HepG2 (cell line): Measurements from ENCODE around the gene KRTCAP2. TPM values are rescaled to one million over a fixed set of nuclear protein-coding genes. Genes with fewer than 3 reads are reported as not detected.

Source experiments
- ATAC-seq: fragments of 200-7000 bp; cut with Tn5 transposase; 3 replicates; pipeline ENCODE4 v1.9.1; 2020; ENCODE audit warnings: mild to moderate bottlenecking, moderate library complexity
- BruUV-seq: library from RNA; stranded (reverse); fragments of 400-500 nt; replicated peaks from 2 replicates; lab custom pipeline; 2021; lab: Mats Ljungman, UMichigan
- CTCF ChIA-PET: fragments of 300-600 bp; formaldehyde crosslinking; extraction: SDS; loops from one replicate; lab custom pipeline; 2021; ENCODE audit warnings: low total read pairs, inconsistent platforms, low intra/inter-chr PET ratio; lab: Yijun Ruan, JAX
- POLR2A ChIA-PET: fragments of 350-600 bp; sonication (Branson Sonifier 250); formaldehyde crosslinking; loops from one replicate; lab custom pipeline; 2020; ENCODE audit warnings: antibody characterized with exemption, inconsistent platforms; lab: Yijun Ruan, JAX
- DNase-seq: peaks from one replicate; pipeline ENCODE4 v3.0.0-alpha.2; 2015; ENCODE audit warnings: low spot score
- FAIRE-seq: peaks from 3 replicates; lab custom pipeline; 2011; peaks lifted over from hg19 to GRCh38; lab: Jason Lieb, UNC
- H2AFZ ChIP-seq: one replicate; pipeline ENCODE4 v1.6.1; 2011; ENCODE audit warnings: low read length, inconsistent platforms
- H3K27ac ChIP-seq: fragments of 300-600 bp; 3 replicates; pipeline ENCODE4 v1.8.0; 2011; ENCODE audit warnings: mixed run types, mild to moderate bottlenecking, mixed read lengths, low read length, inconsistent platforms; ENCODE audit not compliant: insufficient read depth; ENCODE audit errors: extremely low read length
- H3K27me3 ChIP-seq, 2 experiments: fragments of 200-600 bp in 1 of 2; 2 replicates in 1 of 2; 3 replicates in 1 of 2; pipeline versions ENCODE4 v1.6.0 to v1.8.0; 2011; ENCODE audit warnings: low read length in 2 of 2, mild to moderate bottlenecking in 2 of 2, moderate library complexity in 2 of 2, inconsistent platforms in 1 of 2; ENCODE audit not compliant: insufficient read depth in 2 of 2, control insufficient read depth in 1 of 2
- H3K36me3 ChIP-seq, 2 experiments: fragments of 200-600 bp in 1 of 2; replicated peaks in 1 of 2; 2 replicates in 1 of 2; 3 replicates in 1 of 2; pipeline versions ENCODE4 v1.5.1 to v1.8.0; 2011; ENCODE audit warnings: low read length in 2 of 2, inconsistent platforms in 1 of 2; ENCODE audit not compliant: insufficient read depth in 2 of 2, control insufficient read depth in 1 of 2
- H3K4me1 ChIP-seq: 2 replicates; pipeline ENCODE4 v1.5.1; 2012; ENCODE audit warnings: low read length, inconsistent platforms; ENCODE audit not compliant: insufficient read depth
- H3K4me2 ChIP-seq: 2 replicates; pipeline ENCODE4 v1.6.0; 2011; ENCODE audit warnings: low read depth, low read length, inconsistent platforms
- H3K4me3 ChIP-seq, 3 experiments: fragments of 200-600 bp in 1 of 3; sonication (generic), shearing (Covaris generic) in 1 of 3; replicated peaks in 1 of 3; 2 replicates each; pipeline ENCODE4 v1.5.1; 2011 to 2016; ENCODE audit warnings: low read length in 3 of 3, inconsistent platforms in 2 of 3, low read depth in 2 of 3, mild to moderate bottlenecking in 2 of 3, control low read depth in 1 of 3, mixed read lengths in 1 of 3; ENCODE audit not compliant: insufficient read depth in 1 of 3
- H3K79me2 ChIP-seq: one replicate; pipeline ENCODE4 v1.6.1; 2011; ENCODE audit warnings: low read length, inconsistent platforms; ENCODE audit not compliant: insufficient read depth
- H3K9ac ChIP-seq: 2 replicates; pipeline ENCODE4 v1.6.0; 2011; ENCODE audit warnings: mild to moderate bottlenecking, low read depth, low read length, inconsistent platforms; ENCODE audit not compliant: insufficient read depth
- H3K9me3 ChIP-seq: 2 replicates; pipeline ENCODE4 v1.5.1; 2012; ENCODE audit warnings: mild to moderate bottlenecking, low read length
- H4K20me1 ChIP-seq: 2 replicates; pipeline ENCODE4 v1.6.0; 2011; ENCODE audit warnings: inconsistent platforms, mild to moderate bottlenecking, low read length, moderate library complexity; ENCODE audit not compliant: insufficient read depth
- KLF12 ChIP-seq: sonication (generic); formaldehyde crosslinking; IDR thresholded peaks from 2 replicates; pipeline ENCODE4 v1.4.0; 2020; ENCODE audit warnings: missing genetic modification reagents, borderline replicate concordance
- ZBED4 ChIP-seq: sonication (generic); formaldehyde crosslinking; IDR thresholded peaks from 2 replicates; pipeline ENCODE4 v1.4.0; 2020; ENCODE audit warnings: missing genetic modification reagents, borderline replicate concordance
- WGBS: methylation state at CpG from one replicate; pipeline ENCODE4 v1.1.6; 2017; ENCODE audit warnings: low lambda C conversion rate; 5-methylcytosine and 5-hydroxymethylcytosine counted together
- in situ Hi-C: cut with HindIII; loops from 2 replicates; pipeline ENCODE4 v1.10.0; 2017; ENCODE audit warnings: low pct_unique_long_range_greater_than_20kb; ENCODE audit not compliant: extremely low pct_ligation_motif_present
- intact Hi-C: fragments of 100-400 bp; cut with micrococcal nuclease; formaldehyde crosslinking; loops from one replicate; pipeline ENCODE4 v1.10.0; 2022; ENCODE audit not compliant: unreplicated experiment
- polyA plus RNA-seq, 8 experiments: library from polyadenylated mRNA; depleted of rRNA in 3 of 8; stranded (reverse) in 7 of 8; unstranded in 1 of 8; fragments of >200 nt; fragmentation: Illumina TruSeq in 4 of 8; extraction: Trizol in 4 of 8; gene quantifications; 2 replicates each; pipeline versions ENCODE4 v1.2.1 to v1.2.3, GENCODE V29; 2011 to 2016; ENCODE audit warnings: low read depth in 4 of 8, missing spikeins in 1 of 8, mixed read lengths in 1 of 8; ENCODE audit not compliant: insufficient read depth in 1 of 8
- total RNA-seq, 5 experiments: library from RNA; depleted of rRNA; stranded (reverse); fragments of >200 nt; fragmentation: Illumina TruSeq; extraction: Trizol; gene quantifications; 2 replicates each; pipeline ENCODE4 v1.2.3, GENCODE V29; 2016; ENCODE audit warnings: low read depth in 1 of 5
- TF ChIP-seq, protein P1 (sequence below): sonication (generic); formaldehyde crosslinking; IDR thresholded peaks from 2 replicates; pipeline ENCODE4 v1.5.1; 2020; ENCODE audit warnings: mild to moderate bottlenecking, moderate library complexity, missing genetic modification reagents

The KRTCAP2 gene
- total and polyA plus RNA-seq, 2 of the 13 experiments (the other 11 are each of a cell fraction or from before 2014, with no cell fraction given), result 77.3 to 79.4 TPM

- TF ChIP-seq ZBED4 (CRISPR knock-in tag), result no peak
Measured at GRCh38 chr1:155205969-155206593, 33.0 kb upstream of the KRTCAP2 start (continued).

- FAIRE-seq (no peak), ATAC-seq (no peak), DNase-seq (no peak)
- intact Hi-C loops (loop anchor here (5.0 to 10.0 kb wide), 2 partner anchors 100 to 117 kb away; partner anchors contain the start of genes FDPS, PKLR and RUSC1), in situ Hi-C loops (loop anchor here (10.0 kb wide), 1 partner anchor 390 kb away; no protein-coding TSS in a partner anchor)
- Histone ChIP-seq H4K20me1 (no peaks in the 10 kb centered on the region), H3K79me2 (peaks cover 9% of the 10 kb centered on the region), H3K4me1 (peaks cover 22% of the 10 kb centered on the region), H3K36me3 (no peaks in the 10 kb centered on the region), H3K27ac (no peak overlapping the region), H3K9me3 (no peaks in the 10 kb centered on the region), H3K9ac (no peak overlapping the region), H3K27me3 (peaks cover 0 to 37% of the 10 kb centered on the region in 2 experiments; a peak in 4 of 5 replicates), H3K4me3 (no peak overlapping the region), H2AFZ (no peak overlapping the region), H3K4me2 (no peak overlapping the region)
- TF ChIP-seq, protein P1, sequence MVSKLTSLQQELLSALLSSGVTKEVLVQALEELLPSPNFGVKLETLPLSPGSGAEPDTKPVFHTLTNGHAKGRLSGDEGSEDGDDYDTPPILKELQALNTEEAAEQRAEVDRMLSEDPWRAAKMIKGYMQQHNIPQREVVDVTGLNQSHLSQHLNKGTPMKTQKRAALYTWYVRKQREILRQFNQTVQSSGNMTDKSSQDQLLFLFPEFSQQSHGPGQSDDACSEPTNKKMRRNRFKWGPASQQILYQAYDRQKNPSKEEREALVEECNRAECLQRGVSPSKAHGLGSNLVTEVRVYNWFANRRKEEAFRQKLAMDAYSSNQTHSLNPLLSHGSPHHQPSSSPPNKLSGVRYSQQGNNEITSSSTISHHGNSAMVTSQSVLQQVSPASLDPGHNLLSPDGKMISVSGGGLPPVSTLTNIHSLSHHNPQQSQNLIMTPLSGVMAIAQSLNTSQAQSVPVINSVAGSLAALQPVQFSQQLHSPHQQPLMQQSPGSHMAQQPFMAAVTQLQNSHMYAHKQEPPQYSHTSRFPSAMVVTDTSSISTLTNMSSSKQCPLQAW (CRISPR knock-in tag), result 0 out of 2 replicates have a peak, but pooled peaks have one; percentile 17
- TF ChIP-seq KLF12 (CRISPR knock-in tag), result no peak
- ChIA-PET CTCF (no interaction called here), POLR2A (no interaction called here)
- BruUV-seq, result no TSS peak
- 15% methylated on average over 5 of the region's 14 CpGs for WGBS
Measured at GRCh38 chr1:155205035-155205434, 31.9 kb upstream of the KRTCAP2 start.
